Gastrocnemius medialis (tissue), 4 donors: ENCODE results near the gene CHTF18. TPM values are rescaled to one million over a fixed set of nuclear protein-coding genes. Genes with fewer than 3 reads are reported as not detected.

Experiments used
- microRNA counts, 2 donors: library from miRNA; unstranded; fragments of <30 nt; microRNA quantifications; one replicate each; lab custom pipeline; 2016
- microRNA-seq, 2 donors: library from miRNA; unstranded; fragments of <30 nt; microRNA quantifications; one replicate each; pipeline ENCODE4, GENCODE V29; 2016; ENCODE audit warnings: borderline replicate concordance in 2 of 2
- total RNA-seq, 4 donors: library from RNA; depleted of rRNA; stranded (reverse); fragments of >200 nt; gene quantifications; one replicate each; pipeline versions ENCODE4 v1.1.0 to v1.2.3, GENCODE V29; 2016

Gene CHTF18
- total RNA-seq, 4 donors from 2014 or later: 0.44 to 5.8 (median 3.1) TPM

MicroRNA genes within 50 kb of the gene (microRNA counts, 767-probe panel; counts per million panel counts)
- 356 to 448 counts per million in 2 donors for microRNA hsa-miR-662 (lab: Ali Mortazavi, UCI)

Small RNA genes lying within 50 kb of the gene (microRNA-seq; reads per million reads assigned to microRNA genes)
- 0 reads per million in 2 donors for gene MIR662

Other genes with a start within 250 kb of the CHTF18 start
- gene PRR35, start 228.2 kb upstream of the CHTF18 start, total RNA-seq: not detected
- under 1 TPM; 0.42 to 0.56 (median 0.48) TPM for gene NHLRC4, start 221.6 kb upstream of the CHTF18 start, total RNA-seq
- gene PIGQ, start 218.7 kb upstream of the CHTF18 start, total RNA-seq: 10 to 100 TPM; 22.2 to 47.3 (median 38.5) TPM
- 10 to 100 TPM; 15.6 to 29.3 (median 21.4) TPM for gene RAB40C, start 198.6 kb upstream of the CHTF18 start, total RNA-seq
- 1 to 10 TPM in 3 of 4 donors, under 1 TPM in 1; 0.12 to 3.2 (median 1.3) TPM for gene WFIKKN1, start 157.6 kb upstream of the CHTF18 start, total RNA-seq
- 100 to 1,000 TPM; 114 to 212 (median 141) TPM for gene METTL26, start 152.3 kb upstream of the CHTF18 start, total RNA-seq
- gene MCRIP2, start 146.8 kb upstream of the CHTF18 start, total RNA-seq: 100 to 1,000 TPM in 3 of 4 donors, 10 to 100 TPM in 1; 59.6 to 155 (median 114) TPM
- 1 to 10 TPM; 2.9 to 9.8 (median 6.5) TPM for gene WDR90, start 139.3 kb upstream of the CHTF18 start, total RNA-seq
- 10 to 100 TPM; 20.9 to 41.6 (median 27.3) TPM for gene RHOT2, start 120.5 kb upstream of the CHTF18 start, total RNA-seq
- under 1 TPM in 1 of 4 donors, not detected in 3; 0.31 TPM for gene RHBDL1, start 112.9 kb upstream of the CHTF18 start, total RNA-seq
- 100 to 1,000 TPM; 144 to 229 (median 204) TPM for gene STUB1, start 108.2 kb upstream of the CHTF18 start, total RNA-seq
- gene JMJD8, start 104.3 kb upstream of the CHTF18 start, total RNA-seq: 10 to 100 TPM; 22.8 to 81.8 (median 41.0) TPM
- gene WDR24, start 98.2 kb upstream of the CHTF18 start, total RNA-seq: 10 to 100 TPM; 11.0 to 19.5 (median 16.8) TPM
- not detected for gene FBXL16, start 82.8 kb upstream of the CHTF18 start, total RNA-seq
- gene METRN, start 73.5 kb upstream of the CHTF18 start, total RNA-seq: 10 to 100 TPM; 24.4 to 42.1 (median 33.3) TPM
- gene ANTKMT, start 67.5 kb upstream of the CHTF18 start, total RNA-seq: 10 to 100 TPM; 20.9 to 84.0 (median 38.7) TPM
- gene CCDC78, start 62.2 kb upstream of the CHTF18 start, total RNA-seq: not detected
- gene HAGHL, start 61.5 kb upstream of the CHTF18 start, total RNA-seq: under 1 TPM in 2 of 4 donors, not detected in 2; 0.27 to 0.42 TPM
- 10 to 100 TPM; 16.1 to 48.5 (median 21.6) TPM for gene CIAO3, start 47.6 kb upstream of the CHTF18 start, total RNA-seq
- gene MSLN, start 27.9 kb upstream of the CHTF18 start, total RNA-seq: not detected
- 10 to 100 TPM in 2 of 4 donors, 1 to 10 TPM in 2; 7.8 to 23.8 (median 15.2) TPM for gene RPUSD1, start 239 bp upstream of the CHTF18 start, total RNA-seq
- not detected for gene GNG13, start 12.1 kb downstream of the CHTF18 start, total RNA-seq
- 10 to 100 TPM in 2 of 4 donors, 1 to 10 TPM in 2; 7.7 to 15.8 (median 10.2) TPM for gene LMF1, start 182.4 kb downstream of the CHTF18 start, total RNA-seq
- under 1 TPM; 0.10 to 0.91 (median 0.33) TPM for gene SOX8, start 193.2 kb downstream of the CHTF18 start, total RNA-seq